Thymus (tissue), 11 donors: Measurements from ENCODE around the gene CP. TPM values are rescaled to one million over a fixed set of nuclear protein-coding genes. Genes with fewer than 3 reads are reported as not detected.

Experiments used
- DNase-seq, 9 donors: peaks; one replicate each; pipeline ENCODE4 v3.0.0-alpha.2; 2013; ENCODE audit warnings: low spot score in 9 of 9, low read depth in 6 of 9, missing footprints in 1 of 9
- H3K27ac ChIP-seq, 2 donors: one replicate each; pipeline ENCODE4 v1.5.1; 2013; ENCODE audit warnings: control low read depth in 1 of 2, low read depth in 1 of 2, low read length in 1 of 2, mild to moderate bottlenecking in 1 of 2, moderate library complexity in 1 of 2
- H3K27me3 ChIP-seq, 2 donors: one replicate each; pipeline ENCODE4 v1.5.1; 2013; ENCODE audit warnings: low read length in 1 of 2; ENCODE audit not compliant: control insufficient read depth in 2 of 2, insufficient read depth in 1 of 2
- H3K36me3 ChIP-seq, 2 donors: one replicate each; pipeline ENCODE4 v1.5.1; 2013; ENCODE audit warnings: low read length in 1 of 2, mild to moderate bottlenecking in 1 of 2, moderate library complexity in 1 of 2; ENCODE audit not compliant: control insufficient read depth in 2 of 2, insufficient read depth in 2 of 2
- H3K4me1 ChIP-seq, 2 donors: one replicate each; pipeline ENCODE4 v1.5.1; 2013; ENCODE audit warnings: low read length in 2 of 2; ENCODE audit not compliant: control insufficient read depth in 2 of 2, insufficient read depth in 2 of 2
- H3K4me3 ChIP-seq, 2 donors: one replicate each; pipeline ENCODE4 v1.5.1; 2013; ENCODE audit warnings: low read length in 2 of 2, control low read depth in 1 of 2, mild to moderate bottlenecking in 1 of 2
- H3K9me3 ChIP-seq, 2 donors: one replicate each; pipeline ENCODE4 v1.5.1; 2013; ENCODE audit warnings: low read length in 1 of 2, mild to moderate bottlenecking in 1 of 2; ENCODE audit not compliant: control insufficient read depth in 2 of 2, insufficient read depth in 1 of 2
- WGBS: extraction: QIAGEN DNeasy Blood & Tissue Kit; methylation state at CpG from one replicate; pipeline ENCODE4 v1.1.7; 2013; 5-methylcytosine and 5-hydroxymethylcytosine counted together
- polyA plus RNA-seq: library from polyadenylated mRNA; stranded (reverse); fragments of 200-250 nt; gene quantifications from one replicate; pipeline ENCODE4 v1.2.3, GENCODE V29; 2013
- total RNA-seq: library from RNA; stranded (reverse); fragments of 120-200 nt; gene quantifications from one replicate; pipeline ENCODE4 v1.2.4, GENCODE V29; 2013
- donor health status: healthy.

CP gene
- total and polyA plus RNA-seq, 2 donors, result 0.19 to 4.2 TPM

- H3K4me3 ChIP-seq, result no peak overlapping the region
- no peaks in the 10 kb centered on the region for H3K27me3 ChIP-seq
- H3K4me1 ChIP-seq, result no peaks in the 10 kb centered on the region
- no peaks in the 10 kb centered on the region for H3K36me3 ChIP-seq
- DNase-seq, result no peak
- 97% methylated on average over 5 of the region's 5 CpGs for WGBS
- H3K9me3 ChIP-seq, result no peaks in the 10 kb centered on the region
- no peak overlapping the region for H3K27ac ChIP-seq
These were observed 4.3 kb downstream of the CP start for GRCh38 chr3:149217347-149217746.

GRCh38 chr3:149216193-149216869, 5.3 kb downstream of the CP start:
- H3K27ac ChIP-seq, result no peak overlapping the region
- H3K27me3 ChIP-seq, result no peaks in the 10 kb centered on the region
- H3K36me3 ChIP-seq, result no peaks in the 10 kb centered on the region
- H3K9me3 ChIP-seq, result no peaks in the 10 kb centered on the region
- no peak for DNase-seq
- no peaks in the 10 kb centered on the region for H3K4me1 ChIP-seq
- no peak overlapping the region for H3K4me3 ChIP-seq
- WGBS, result 96% methylated on average over 4 of the region's 4 CpGs

GRCh38 chr3:149215515-149215914, 6.1 kb downstream of the CP start:
- 97% methylated on average over 2 of the region's 2 CpGs for WGBS
- Histone ChIP-seq H3K4me3 (no peak overlapping the region), H3K27ac (no peak overlapping the region), H3K27me3 (no peaks in the 10 kb centered on the region), H3K9me3 (no peaks in the 10 kb centered on the region), H3K36me3 (no peaks in the 10 kb centered on the region), H3K4me1 (no peaks in the 10 kb centered on the region)
- no peak for DNase-seq

- H3K27ac ChIP-seq, result no peak overlapping the region
- 97% methylated on average over 1 of the region's 1 CpG for WGBS
- no peaks in the 10 kb centered on the region for H3K27me3 ChIP-seq
- DNase-seq, result no peak
- H3K4me3 ChIP-seq, result no peak overlapping the region
- H3K4me1 ChIP-seq, result no peaks in the 10 kb centered on the region
- no peaks in the 10 kb centered on the region for H3K9me3 ChIP-seq
- no peaks in the 10 kb centered on the region for H3K36me3 ChIP-seq
These were observed 6.9 kb downstream of the CP start for GRCh38 chr3:149214702-149215101.

GRCh38 chr3:149212386-149212785, 9.2 kb downstream of the CP start:
- Histone ChIP-seq H3K27ac (no peak overlapping the region), H3K36me3 (no peaks in the 10 kb centered on the region), H3K27me3 (no peaks in the 10 kb centered on the region), H3K9me3 (no peaks in the 10 kb centered on the region), H3K4me3 (no peak overlapping the region), H3K4me1 (no peaks in the 10 kb centered on the region)
- DNase-seq, result no peak
- WGBS, result 97% methylated on average over 1 of the region's 1 CpG

- no peak for DNase-seq
- WGBS, result 89% methylated on average over 4 of the region's 4 CpGs
- Histone ChIP-seq H3K4me1 (no peaks in the 10 kb centered on the region), H3K27ac (no peak overlapping the region), H3K36me3 (no peaks in the 10 kb centered on the region), H3K9me3 (no peaks in the 10 kb centered on the region), H3K27me3 (no peaks in the 10 kb centered on the region), H3K4me3 (no peak overlapping the region)
These were observed 12.2 kb downstream of the CP start for GRCh38 chr3:149209431-149209830.

- H3K27ac ChIP-seq, result no peak overlapping the region
- no peaks in the 10 kb centered on the region for H3K9me3 ChIP-seq
- no peak overlapping the region for H3K4me3 ChIP-seq
- H3K4me1 ChIP-seq, result no peaks in the 10 kb centered on the region
- DNase-seq, result no peak
- no peaks in the 10 kb centered on the region for H3K36me3 ChIP-seq
- H3K27me3 ChIP-seq, result no peaks in the 10 kb centered on the region
- 100% methylated on average over 2 of the region's 2 CpGs for WGBS
These were observed 14.2 kb downstream of the CP start for GRCh38 chr3:149207475-149207874.

- 96% methylated on average over 3 of the region's 3 CpGs for WGBS
- H3K27ac ChIP-seq, result no peak overlapping the region
- no peak overlapping the region for H3K4me3 ChIP-seq
- H3K27me3 ChIP-seq, result no peaks in the 10 kb centered on the region
- H3K4me1 ChIP-seq, result no peaks in the 10 kb centered on the region
- H3K9me3 ChIP-seq, result no peaks in the 10 kb centered on the region
- H3K36me3 ChIP-seq, result no peaks in the 10 kb centered on the region
- no peak for DNase-seq
These were observed 17.1 kb downstream of the CP start for GRCh38 chr3:149204390-149204991.

GRCh38 chr3:149203758-149204157, 17.9 kb downstream of the CP start:
- WGBS, result 18% methylated on average over 3 of the region's 3 CpGs
- H3K27me3 ChIP-seq, result no peaks in the 10 kb centered on the region

More at GRCh38 chr3:149203758-149204157, 17.9 kb downstream of the CP start:
- no peaks in the 10 kb centered on the region for H3K9me3 ChIP-seq
- no peak overlapping the region for H3K4me3 ChIP-seq
- no peaks in the 10 kb centered on the region for H3K36me3 ChIP-seq
- DNase-seq, result peak in 4 of 9 donors; percentile 32 to 58 (median 36)
- H3K4me1 ChIP-seq, result no peaks in the 10 kb centered on the region
- H3K27ac ChIP-seq, result no peak overlapping the region
